Progenitor cell of endocrine pancreas (in vitro differentiated cells): ENCODE measurements around the gene ZNF775. TPM values are rescaled to one million over a fixed set of nuclear protein-coding genes. Genes with fewer than 3 reads are reported as not detected.

Experiments
- DNase-seq: peaks from one replicate; pipeline ENCODE4 v3.0.0; 2021; ENCODE audit warnings: low spot score; ENCODE audit not compliant: unreplicated experiment
- H3K27ac Mint-ChIP-seq: 2 replicates; pipeline ENCODE4 v1.8.0; 2021; ENCODE audit warnings: mild to moderate bottlenecking, moderate library complexity, mixed read lengths
- H3K27me3 Mint-ChIP-seq: 2 replicates; pipeline ENCODE4 v1.8.0; 2021; ENCODE audit warnings: mixed read lengths
- H3K36me3 Mint-ChIP-seq: 2 replicates; pipeline ENCODE4 v1.8.0; 2022; ENCODE audit warnings: mixed read lengths; ENCODE audit not compliant: insufficient read depth
- H3K4me1 Mint-ChIP-seq: 2 replicates; pipeline ENCODE4 v1.8.0; 2021; ENCODE audit warnings: low read depth, mixed read lengths
- H3K4me3 Mint-ChIP-seq: 2 replicates; pipeline ENCODE4 v1.8.0; 2021; ENCODE audit warnings: low read depth, mild to moderate bottlenecking, moderate library complexity, mixed read lengths
- H3K9me3 Mint-ChIP-seq: 2 replicates; pipeline ENCODE4 v1.8.0; 2021; ENCODE audit warnings: low read depth, mixed read lengths
- CTCF ChIP-seq: fragments of 200-600 bp; sonication (generic); IDR thresholded peaks from one replicate; pipeline ENCODE4 v1.5.0; 2021; ENCODE audit warnings: antibody characterized with exemption, mild to moderate bottlenecking; ENCODE audit not compliant: unreplicated experiment
- total RNA-seq: library from RNA; stranded (reverse); gene quantifications from 2 replicates; pipeline ENCODE4 v1.2.1, GENCODE V29; 2021

ZNF775 gene
- total RNA-seq, 1 donor from 2014 or later: 10.8 TPM

DNA sequence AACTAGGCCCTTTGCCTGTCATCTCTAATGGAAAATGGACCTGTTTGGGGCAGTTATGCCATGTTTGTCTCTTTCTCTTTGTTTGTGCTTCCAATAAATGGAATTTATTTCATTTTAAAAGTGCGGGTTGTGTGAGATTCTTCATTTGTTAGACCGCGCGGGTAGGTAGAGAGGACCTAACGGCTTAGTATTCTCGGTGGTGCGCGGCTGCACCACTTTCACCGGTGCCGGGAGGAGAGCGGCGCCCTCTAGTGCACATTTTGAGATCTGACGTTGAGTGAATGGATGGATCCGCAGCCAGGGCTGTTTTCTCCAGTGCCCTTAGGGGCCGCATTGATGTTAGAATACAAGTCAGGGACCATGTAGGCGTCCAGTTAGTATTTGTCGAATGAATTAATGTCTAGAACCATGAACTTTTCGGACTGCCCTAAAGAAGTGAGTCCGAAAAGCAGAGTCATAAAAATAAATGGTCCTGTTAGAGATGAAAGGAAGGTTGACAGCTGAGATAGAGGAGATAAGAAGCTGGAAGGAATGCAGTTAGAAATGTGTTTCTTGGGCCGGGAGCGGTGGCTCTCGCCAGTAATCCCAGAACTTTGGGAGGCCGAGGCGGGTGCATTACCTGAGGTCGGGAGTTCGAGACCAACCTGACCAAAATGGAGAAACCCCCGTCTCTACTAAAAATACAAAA lies 42.0 kb downstream of the ZNF775 start:
- peak; percentile 96 for TF ChIP-seq CTCF
- no peaks in the 10 kb centered on the region for H3K36me3 Mint-ChIP-seq
- no peaks in the 10 kb centered on the region for H3K4me1 Mint-ChIP-seq
- no peak overlapping the region for H3K27ac Mint-ChIP-seq
- no peaks in the 10 kb centered on the region for H3K9me3 Mint-ChIP-seq
- DNase-seq: peak; percentile 77
- no peak overlapping the region for H3K4me3 Mint-ChIP-seq
- peaks cover 18% of the 10 kb centered on the region for H3K27me3 Mint-ChIP-seq

DNA sequence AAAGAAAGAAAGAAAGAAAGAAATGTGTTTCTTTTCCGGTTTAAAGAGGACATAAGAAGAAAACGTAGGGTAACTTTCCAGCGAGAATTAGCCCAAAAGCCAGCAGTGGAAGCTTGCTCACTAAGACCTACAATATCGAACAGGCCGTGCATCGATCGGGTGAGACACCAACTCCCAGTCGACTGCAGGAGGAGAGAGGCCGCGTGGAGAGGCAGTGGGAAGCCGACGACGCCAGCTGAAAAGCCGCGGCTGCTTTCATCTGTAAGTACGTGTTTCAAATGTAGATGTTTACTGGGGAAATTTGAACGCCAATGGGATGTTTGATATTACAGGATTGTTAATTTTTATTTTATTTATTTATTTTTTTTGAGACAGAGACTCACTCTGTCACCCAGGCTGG lies 42.7 kb downstream of the ZNF775 start:
- Mint-ChIP-seq H3K9me3 (no peaks in the 10 kb centered on the region), H3K27me3 (peaks cover 18% of the 10 kb centered on the region), H3K27ac (no peak overlapping the region), H3K36me3 (no peaks in the 10 kb centered on the region), H3K4me3 (no peak overlapping the region), H3K4me1 (no peaks in the 10 kb centered on the region)
- no peak for DNase-seq
- TF ChIP-seq CTCF: no peak

- H3K4me3 Mint-ChIP-seq: no peak overlapping the region
- DNase-seq: no peak
- no peaks in the 10 kb centered on the region for H3K36me3 Mint-ChIP-seq
- no peaks in the 10 kb centered on the region for H3K4me1 Mint-ChIP-seq
- no peak for TF ChIP-seq CTCF
- H3K27me3 Mint-ChIP-seq: peaks cover 26% of the 10 kb centered on the region
- no peaks in the 10 kb centered on the region for H3K9me3 Mint-ChIP-seq
- no peak overlapping the region for H3K27ac Mint-ChIP-seq
These were observed 46.5 kb downstream of the ZNF775 start for GRCh38 chr7:150425670-150426069.

DNA sequence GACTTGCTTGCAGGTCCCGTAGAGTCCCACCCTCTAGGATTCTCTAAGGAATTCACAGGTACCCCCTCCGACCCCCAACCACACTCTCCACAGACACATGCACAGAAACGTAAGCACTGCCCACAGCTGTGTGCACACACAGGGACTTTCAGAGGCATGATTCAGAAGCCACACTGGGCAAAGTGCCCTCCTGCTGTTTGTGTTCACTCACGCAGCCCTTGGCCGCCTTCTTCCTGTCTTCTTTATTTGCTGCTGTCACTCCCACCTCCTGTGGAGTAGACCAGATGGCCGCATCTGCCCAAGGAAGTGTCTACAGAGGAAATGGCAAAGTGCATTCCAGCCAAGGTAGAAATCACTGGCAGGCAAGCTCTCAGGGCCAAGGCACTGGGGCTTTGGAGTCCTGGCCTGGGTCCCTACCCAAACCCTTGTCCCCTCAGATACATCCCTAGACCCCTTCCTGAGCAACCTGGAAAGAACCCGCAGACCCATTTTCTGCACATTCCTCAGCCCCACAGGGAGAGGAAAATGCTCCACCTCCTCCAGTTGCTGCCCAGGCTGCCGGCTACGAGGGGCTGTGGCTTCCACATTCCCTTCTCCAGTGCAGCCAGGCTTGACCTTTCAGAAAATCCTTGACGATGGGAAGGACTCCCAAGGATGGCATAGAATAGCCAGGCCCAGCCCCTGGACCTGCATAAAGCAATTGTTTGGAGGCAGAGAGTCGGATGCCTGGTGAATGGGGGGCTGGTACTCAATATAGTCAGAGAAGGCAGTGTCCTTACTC lies 49.7 kb downstream of the ZNF775 start:
- no peak for DNase-seq
- H3K27ac Mint-ChIP-seq: no peak overlapping the region
- H3K27me3 Mint-ChIP-seq: peaks cover 31% of the 10 kb centered on the region

More for the DNA sequence above, 49.7 kb downstream of the ZNF775 start:
- TF ChIP-seq CTCF: no peak
- no peaks in the 10 kb centered on the region for H3K36me3 Mint-ChIP-seq
- no peaks in the 10 kb centered on the region for H3K9me3 Mint-ChIP-seq
- H3K4me1 Mint-ChIP-seq: no peaks in the 10 kb centered on the region
- no peak overlapping the region for H3K4me3 Mint-ChIP-seq
